Right atrium auricular region (tissue), 2 donors: ENCODE measurements around the gene EPN2. TPM values are rescaled to one million over a fixed set of nuclear protein-coding genes. Genes with fewer than 3 reads are reported as not detected.

ENCODE experiments used
- DNase-seq: peaks from one replicate; pipeline ENCODE4 v3.0.0-alpha.2; 2019; ENCODE audit warnings: low spot score
- H3K27ac ChIP-seq, 2 donors: fragments of 200-600 bp; sonication (generic); 1 replicate in 1 of 2; 2 replicates in 1 of 2; pipeline ENCODE4 v1.5.1; 2016 to 2019
- H3K27me3 ChIP-seq, 2 donors: fragments of 200-600 bp; sonication (generic); one replicate each; pipeline versions ENCODE4 v1.5.1 to v1.6.0; 2017 to 2019
- H3K36me3 ChIP-seq: fragments of 200-600 bp; sonication (generic); one replicate; pipeline ENCODE4 v1.5.1; 2016
- H3K4me1 ChIP-seq, 2 donors: fragments of 200-600 bp; sonication (generic); one replicate each; pipeline versions ENCODE4 v1.5.1 to v1.6.0; 2017 to 2019
- H3K4me3 ChIP-seq, 2 donors: fragments of 200-600 bp; sonication (generic); 1 replicate in 1 of 2; 2 replicates in 1 of 2; pipeline ENCODE4 v1.5.1; 2017 to 2019; ENCODE audit warnings: mild to moderate bottlenecking in 1 of 2, moderate library complexity in 1 of 2
- H3K9me3 ChIP-seq, 2 donors: fragments of 200-600 bp; sonication (generic); one replicate each; pipeline ENCODE4 v1.5.1; 2019
- microRNA counts, 2 donors: library from miRNA; unstranded; fragments of <30 nt; microRNA quantifications; one replicate each; lab custom pipeline; 2016 to 2017
- microRNA-seq, 2 donors: library from miRNA; unstranded; fragments of <30 nt; microRNA quantifications; one replicate each; pipeline ENCODE4, GENCODE V29; 2016 to 2017; ENCODE audit warnings: borderline number of aligned reads in 2 of 2, borderline replicate concordance in 1 of 2
- total RNA-seq, 2 donors: library from RNA; depleted of rRNA; stranded (reverse); fragments of >200 nt; gene quantifications; one replicate each; pipeline ENCODE4 v1.1.0, GENCODE V29; 2016
- TF ChIP-seq, protein P1 (sequence below), 2 donors: fragments of 200-600 bp; sonication (generic); IDR thresholded peaks; one replicate each; pipeline ENCODE4 v1.5.1; 2019; ENCODE audit warnings: antibody characterized with exemption in 2 of 2

Gene EPN2
- total RNA-seq, 2 donors from 2014 or later = 68.0 to 73.1 TPM

DNA sequence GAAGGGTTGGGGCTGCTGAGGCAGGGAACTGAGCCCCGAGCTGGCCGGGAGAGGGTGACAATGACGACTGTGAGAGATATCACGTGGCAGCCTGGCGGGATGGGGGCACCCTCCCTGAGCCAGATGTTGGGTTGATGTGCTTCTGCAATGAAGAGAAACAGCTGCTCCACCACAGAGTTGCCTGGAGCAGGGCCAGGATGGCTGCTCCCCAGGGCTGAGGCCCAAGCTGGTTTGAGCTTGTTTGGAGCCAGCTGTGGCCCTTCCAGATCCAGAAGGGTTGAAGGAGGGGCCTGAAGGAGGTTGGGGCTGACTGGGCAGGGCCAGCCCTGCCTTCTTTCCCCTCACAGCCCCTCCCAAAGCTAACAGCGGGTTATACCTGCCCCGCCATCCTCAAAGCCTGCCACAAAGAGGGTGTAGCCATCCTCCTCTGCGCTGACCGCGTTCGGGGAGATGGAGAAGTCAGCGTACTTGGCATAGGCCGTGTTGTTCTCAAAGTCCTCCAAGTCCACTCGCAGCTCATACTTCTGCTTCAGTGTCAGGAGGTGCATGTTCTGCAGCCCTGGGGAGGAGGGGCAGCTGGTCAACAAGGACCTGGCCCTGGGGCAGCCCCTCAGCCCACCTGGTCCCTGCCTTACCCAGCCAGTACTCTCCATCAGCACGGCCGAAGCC, 147.7 kb downstream of the EPN2 start:
- Histone ChIP-seq H3K4me3 (peak overlapping the region in 1 of 2 donors; percentile 46), H3K27me3 (no peaks in the 10 kb centered on the region), H3K27ac (peak overlapping the region; percentile 87 to 98), H3K4me1 (peaks cover 0 to 62% of the 10 kb centered on the region in 2 donors), H3K9me3 (no peaks in the 10 kb centered on the region), H3K36me3 (peaks cover 43% of the 10 kb centered on the region)
- DNase-seq = peak; percentile 95
- TF ChIP-seq, protein P1, sequence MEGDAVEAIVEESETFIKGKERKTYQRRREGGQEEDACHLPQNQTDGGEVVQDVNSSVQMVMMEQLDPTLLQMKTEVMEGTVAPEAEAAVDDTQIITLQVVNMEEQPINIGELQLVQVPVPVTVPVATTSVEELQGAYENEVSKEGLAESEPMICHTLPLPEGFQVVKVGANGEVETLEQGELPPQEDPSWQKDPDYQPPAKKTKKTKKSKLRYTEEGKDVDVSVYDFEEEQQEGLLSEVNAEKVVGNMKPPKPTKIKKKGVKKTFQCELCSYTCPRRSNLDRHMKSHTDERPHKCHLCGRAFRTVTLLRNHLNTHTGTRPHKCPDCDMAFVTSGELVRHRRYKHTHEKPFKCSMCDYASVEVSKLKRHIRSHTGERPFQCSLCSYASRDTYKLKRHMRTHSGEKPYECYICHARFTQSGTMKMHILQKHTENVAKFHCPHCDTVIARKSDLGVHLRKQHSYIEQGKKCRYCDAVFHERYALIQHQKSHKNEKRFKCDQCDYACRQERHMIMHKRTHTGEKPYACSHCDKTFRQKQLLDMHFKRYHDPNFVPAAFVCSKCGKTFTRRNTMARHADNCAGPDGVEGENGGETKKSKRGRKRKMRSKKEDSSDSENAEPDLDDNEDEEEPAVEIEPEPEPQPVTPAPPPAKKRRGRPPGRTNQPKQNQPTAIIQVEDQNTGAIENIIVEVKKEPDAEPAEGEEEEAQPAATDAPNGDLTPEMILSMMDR (IDR thresholded peaks at IDR 0.05) = no peak

- H3K36me3 ChIP-seq = peaks cover 36% of the 10 kb centered on the region
- no peaks in the 10 kb centered on the region for H3K27me3 ChIP-seq
- H3K27ac ChIP-seq = peak overlapping the region; percentile 87 to 98
- H3K4me3 ChIP-seq = peak overlapping the region in 1 of 2 donors; percentile 46
- DNase-seq = no peak
- H3K4me1 ChIP-seq = peaks cover 0 to 65% of the 10 kb centered on the region in 2 donors
- H3K9me3 ChIP-seq = no peaks in the 10 kb centered on the region
- TF ChIP-seq, protein P1 (IDR thresholded peaks at IDR 0.05) = no peak
Measured at GRCh38 chr17:19385521-19385983, 148.4 kb downstream of the EPN2 start.

MicroRNA genes within 50 kb of the gene (microRNA counts, 767-probe panel; counts per million panel counts)
- microRNA hsa-miR-1180 (lab: Ali Mortazavi, UCI) = 2,929 to 6,263 counts per million in 2 donors

Small RNA genes within 50 kb of the gene (microRNA-seq; reads per million reads assigned to microRNA genes)
- gene MIR1180 = 232 to 479 reads per million in 2 donors

Other genes starting within 250 kb of the EPN2 start
- gene FAM83G, start 232.6 kb upstream of the EPN2 start, total RNA-seq = 10 to 100 TPM; 14.0 to 50.9 TPM
- 1 to 10 TPM; 2.5 to 5.6 TPM for gene GRAP, start 190.4 kb upstream of the EPN2 start, total RNA-seq
- 1 to 10 TPM in 1 of 2 donors, not detected in 1; 1.4 TPM for gene GRAPL, start 109.8 kb upstream of the EPN2 start, total RNA-seq
- gene B9D1, start 125.4 kb downstream of the EPN2 start, total RNA-seq = 10 to 100 TPM; 18.7 to 24.6 TPM
- gene MAPK7, start 141.1 kb downstream of the EPN2 start, total RNA-seq = 10 to 100 TPM; 15.9 to 17.8 TPM
- gene MFAP4, start 149.8 kb downstream of the EPN2 start, total RNA-seq = 100 to 1,000 TPM in 1 of 2 donors, 10 to 100 TPM in 1; 78.5 to 104 TPM
- 1 to 10 TPM in 1 of 2 donors, under 1 TPM in 1; 0.67 to 1.2 TPM for gene RNF112, start 173.9 kb downstream of the EPN2 start, total RNA-seq